SK-N-SH treated with all-trans-retinoic acid at 6 μM for 48 hours (cell line): ENCODE results near the gene C6orf136.

Experiments used
- ATAC-seq: fragments of 200-7000 bp; cut with Tn5 transposase; 3 replicates; pipeline ENCODE4 v1.9.1; 2020; ENCODE audit warnings: mild to moderate bottlenecking, moderate library complexity
- ARNTL ChIP-seq: fragments of 450-650 bp; formaldehyde crosslinking; IDR thresholded peaks from 2 replicates; pipeline ENCODE4 v1.5.0; 2020; ENCODE audit warnings: low read depth, mild to moderate bottlenecking, moderate library complexity, borderline replicate concordance
- BACH2 ChIP-seq: fragments of 250-450 bp; sonication (Bioruptor Pico); IDR thresholded peaks from 2 replicates; pipeline ENCODE4 v1.9.0; 2021; ENCODE audit warnings: mild to moderate bottlenecking, borderline replicate concordance
- CSDC2 ChIP-seq: fragments of 250-450 bp; sonication (Bioruptor Pico); IDR thresholded peaks from 2 replicates; pipeline ENCODE4 v1.5.0; 2020; ENCODE audit warnings: mild to moderate bottlenecking, moderate library complexity
- GLIS3 ChIP-seq: fragments of 250-450 bp; sonication (Bioruptor Pico); IDR thresholded peaks from 2 replicates; pipeline ENCODE4 v1.5.0; 2020; ENCODE audit warnings: mild to moderate bottlenecking, moderate library complexity
- ISL1 ChIP-seq: fragments of 250-450 bp; sonication (Bioruptor Pico); IDR thresholded peaks from 2 replicates; pipeline ENCODE4 v2.1.2; 2022; ENCODE audit warnings: mild to moderate bottlenecking, moderate library complexity
- OSR1 ChIP-seq: fragments of 250-450 bp; sonication (Bioruptor Pico); IDR thresholded peaks from 2 replicates; pipeline ENCODE4 v1.8.0; 2022; ENCODE audit warnings: moderate library complexity, mild to moderate bottlenecking, inconsistent platforms
- PPARA ChIP-seq: fragments of 250-450 bp; sonication (Bioruptor Pico); IDR thresholded peaks from 2 replicates; pipeline ENCODE4 v1.5.0; 2020; ENCODE audit warnings: mild to moderate bottlenecking, borderline replicate concordance
- TCF4 ChIP-seq: fragments of 250-450 bp; sonication (Bioruptor Pico); IDR thresholded peaks from 2 replicates; pipeline ENCODE4 v1.8.0; 2021; ENCODE audit warnings: mild to moderate bottlenecking, moderate library complexity, borderline replicate concordance
- TOX ChIP-seq: fragments of 250-450 bp; sonication (Bioruptor Pico); IDR thresholded peaks from 2 replicates; pipeline ENCODE4 v1.8.0; 2021; ENCODE audit warnings: mild to moderate bottlenecking, moderate library complexity, borderline replicate concordance
- ZC3H10 ChIP-seq: fragments of 250-450 bp; sonication (Bioruptor Pico); IDR thresholded peaks from 2 replicates; pipeline ENCODE4 v1.5.1; 2021; ENCODE audit warnings: mild to moderate bottlenecking, moderate library complexity
- ZFP3 ChIP-seq: fragments of 250-450 bp; sonication (Bioruptor Pico); IDR thresholded peaks from 2 replicates; pipeline ENCODE4 v1.5.0; 2020; ENCODE audit warnings: mild to moderate bottlenecking, moderate library complexity
- ZNF565 ChIP-seq: fragments of 450-650 bp; formaldehyde crosslinking; conservative IDR thresholded peaks from 2 replicates; pipeline ENCODE4 v1.5.0; 2020; ENCODE audit warnings: low read depth, mild to moderate bottlenecking, moderate library complexity
- ZNF70 ChIP-seq: fragments of 450-650 bp; formaldehyde crosslinking; IDR thresholded peaks from 2 replicates; pipeline ENCODE4 v1.5.0; 2020; ENCODE audit warnings: mild to moderate bottlenecking, moderate library complexity
- ZNF8 ChIP-seq: fragments of 450-650 bp; formaldehyde crosslinking; IDR thresholded peaks from 2 replicates; pipeline ENCODE4 v1.5.0; 2020; ENCODE audit warnings: mild to moderate bottlenecking, moderate library complexity
- TF ChIP-seq, protein P1 (sequence below): fragments of 250-450 bp; sonication (Bioruptor Pico); IDR thresholded peaks from 2 replicates; pipeline ENCODE4 v1.8.0; 2020; ENCODE audit warnings: mild to moderate bottlenecking, moderate library complexity, borderline replicate concordance
- TF ChIP-seq, protein P2 (sequence below): fragments of 250-450 bp; sonication (Bioruptor Pico); IDR thresholded peaks from 2 replicates; pipeline ENCODE4 v1.8.0; 2021; ENCODE audit warnings: low read depth, mild to moderate bottlenecking, moderate library complexity, borderline replicate concordance
- TF ChIP-seq, protein P3 (sequence below): fragments of 250-450 bp; sonication (Bioruptor Pico); IDR thresholded peaks from 2 replicates; pipeline ENCODE4 v1.5.0; 2020; ENCODE audit warnings: mild to moderate bottlenecking, moderate library complexity
- TF ChIP-seq, protein P4 (sequence below): fragments of 250-450 bp; sonication (Bioruptor Pico); IDR thresholded peaks from 2 replicates; pipeline ENCODE4 v1.5.1; 2020; ENCODE audit warnings: low read depth, mild to moderate bottlenecking, moderate library complexity

C6orf136 gene

DNA sequence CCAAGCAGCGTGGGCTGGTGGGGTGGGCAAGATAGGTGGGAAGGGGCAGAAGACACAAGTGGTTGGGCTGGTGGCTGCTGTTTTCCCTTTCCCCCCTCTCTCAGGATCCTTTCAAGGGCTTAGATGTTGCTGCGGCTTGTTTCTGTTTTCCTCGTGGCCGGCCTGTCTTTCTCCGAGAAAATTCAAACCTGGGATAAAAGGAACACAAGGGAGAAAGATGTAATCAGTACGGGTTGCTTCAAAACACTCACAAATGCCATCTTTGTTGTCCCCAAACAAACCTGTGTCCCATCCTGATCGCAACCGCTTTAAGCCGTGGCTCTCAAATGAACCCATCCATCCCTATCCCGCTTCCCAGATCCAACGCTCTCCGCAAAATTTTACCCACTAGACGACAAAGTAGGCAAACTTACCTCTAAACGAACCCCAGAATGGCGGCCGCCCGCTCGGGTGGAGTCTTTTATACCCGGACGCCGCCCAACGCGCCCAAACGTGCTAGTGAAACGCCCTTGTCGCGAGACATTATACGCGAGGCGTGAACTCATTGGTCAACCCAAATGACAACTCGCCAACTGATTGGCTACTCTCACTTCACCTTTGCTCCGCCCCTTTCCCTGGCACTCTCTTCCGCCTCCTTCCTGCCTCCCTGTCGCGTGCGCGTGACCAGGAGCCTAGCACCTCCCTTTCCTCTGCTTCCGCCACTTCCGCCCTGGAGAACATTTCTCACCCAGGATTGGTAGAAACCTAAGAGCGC is 29.9 kb upstream of the C6orf136 start, which contains the start of gene PPP1R10 (continued):
- TF ChIP-seq, protein P1, sequence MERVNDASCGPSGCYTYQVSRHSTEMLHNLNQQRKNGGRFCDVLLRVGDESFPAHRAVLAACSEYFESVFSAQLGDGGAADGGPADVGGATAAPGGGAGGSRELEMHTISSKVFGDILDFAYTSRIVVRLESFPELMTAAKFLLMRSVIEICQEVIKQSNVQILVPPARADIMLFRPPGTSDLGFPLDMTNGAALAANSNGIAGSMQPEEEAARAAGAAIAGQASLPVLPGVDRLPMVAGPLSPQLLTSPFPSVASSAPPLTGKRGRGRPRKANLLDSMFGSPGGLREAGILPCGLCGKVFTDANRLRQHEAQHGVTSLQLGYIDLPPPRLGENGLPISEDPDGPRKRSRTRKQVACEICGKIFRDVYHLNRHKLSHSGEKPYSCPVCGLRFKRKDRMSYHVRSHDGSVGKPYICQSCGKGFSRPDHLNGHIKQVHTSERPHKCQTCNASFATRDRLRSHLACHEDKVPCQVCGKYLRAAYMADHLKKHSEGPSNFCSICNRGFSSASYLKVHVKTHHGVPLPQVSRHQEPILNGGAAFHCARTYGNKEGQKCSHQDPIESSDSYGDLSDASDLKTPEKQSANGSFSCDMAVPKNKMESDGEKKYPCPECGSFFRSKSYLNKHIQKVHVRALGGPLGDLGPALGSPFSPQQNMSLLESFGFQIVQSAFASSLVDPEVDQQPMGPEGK (CRISPR knock-in tag), result peak; percentile 93
- TF ChIP-seq CSDC2 (CRISPR knock-in tag) (0 out of 2 replicates have a peak, but pooled peaks have one; percentile 88), TOX (CRISPR knock-in tag) (peak; percentile 94), OSR1 (CRISPR knock-in tag) (no peak), GLIS3 (CRISPR knock-in tag) (peak; percentile 95; the same call in 1 of the 2 replicates), ZNF565 (CRISPR knock-in tag) (no peak), PPARA (CRISPR knock-in tag) (0 out of 2 replicates have a peak, but pooled peaks have one; percentile 50), ZC3H10 (peak; percentile 81), BACH2 (CRISPR knock-in tag) (no peak)
- TF ChIP-seq, protein P2, sequence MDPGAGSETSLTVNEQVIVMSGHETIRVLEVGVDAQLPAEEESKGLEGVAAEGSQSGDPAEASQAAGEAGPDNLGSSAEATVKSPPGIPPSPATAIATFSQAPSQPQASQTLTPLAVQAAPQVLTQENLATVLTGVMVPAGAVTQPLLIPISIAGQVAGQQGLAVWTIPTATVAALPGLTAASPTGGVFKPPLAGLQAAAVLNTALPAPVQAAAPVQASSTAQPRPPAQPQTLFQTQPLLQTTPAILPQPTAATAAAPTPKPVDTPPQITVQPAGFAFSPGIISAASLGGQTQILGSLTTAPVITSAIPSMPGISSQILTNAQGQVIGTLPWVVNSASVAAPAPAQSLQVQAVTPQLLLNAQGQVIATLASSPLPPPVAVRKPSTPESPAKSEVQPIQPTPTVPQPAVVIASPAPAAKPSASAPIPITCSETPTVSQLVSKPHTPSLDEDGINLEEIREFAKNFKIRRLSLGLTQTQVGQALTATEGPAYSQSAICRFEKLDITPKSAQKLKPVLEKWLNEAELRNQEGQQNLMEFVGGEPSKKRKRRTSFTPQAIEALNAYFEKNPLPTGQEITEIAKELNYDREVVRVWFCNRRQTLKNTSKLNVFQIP (CRISPR knock-in tag), result no peak
- TF ChIP-seq, all 23 proteins: peak for 11

DNA sequence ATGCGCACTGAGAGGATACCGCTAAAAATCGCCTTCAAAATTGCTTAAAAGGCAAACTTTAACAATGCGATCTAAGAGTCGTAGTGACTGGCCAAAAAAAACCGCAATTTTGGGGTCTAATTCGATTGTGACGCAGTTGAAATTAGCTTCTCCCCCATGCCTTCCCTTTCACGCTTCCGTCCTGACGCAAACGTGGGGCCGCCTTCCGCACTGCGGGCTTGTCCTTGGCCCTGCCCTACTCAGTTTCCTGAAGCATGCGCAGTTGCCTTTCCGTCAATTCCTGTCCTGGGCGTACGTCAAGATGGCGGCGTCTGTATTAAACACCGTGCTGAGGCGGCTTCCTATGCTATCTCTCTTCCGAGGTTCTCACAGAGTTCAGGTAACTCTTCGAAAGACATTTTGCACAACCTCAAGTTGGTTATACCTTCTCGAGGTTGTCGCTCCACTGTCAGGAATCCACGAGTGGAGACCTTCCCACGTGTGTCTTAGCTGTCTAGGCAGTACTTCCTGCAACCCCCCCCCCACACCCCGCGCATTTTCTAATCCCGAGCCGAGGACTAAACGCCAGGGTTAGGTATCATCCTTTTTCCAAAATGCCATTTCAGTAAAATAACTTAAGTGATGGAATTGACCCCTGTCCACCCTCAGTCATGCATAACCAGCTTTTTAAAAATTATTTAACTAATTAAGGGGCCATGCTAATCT is 29.2 kb upstream of the C6orf136 start, which contains the start of gene MRPS18B:
Gene MRPS18B, plus strand, starts transcription at position 276 of the 705 bp plus-strand sequence. Its CDS starts 26 bp downstream, at position 302.
- ATAC-seq, result peak; percentile 76
- TF ChIP-seq PPARA (CRISPR knock-in tag) (no peak), ZNF8 (0 out of 2 replicates have a peak, but pooled peaks have one; percentile 36), ISL1 (no peak), CSDC2 (CRISPR knock-in tag) (no peak)
- TF ChIP-seq, protein P3, sequence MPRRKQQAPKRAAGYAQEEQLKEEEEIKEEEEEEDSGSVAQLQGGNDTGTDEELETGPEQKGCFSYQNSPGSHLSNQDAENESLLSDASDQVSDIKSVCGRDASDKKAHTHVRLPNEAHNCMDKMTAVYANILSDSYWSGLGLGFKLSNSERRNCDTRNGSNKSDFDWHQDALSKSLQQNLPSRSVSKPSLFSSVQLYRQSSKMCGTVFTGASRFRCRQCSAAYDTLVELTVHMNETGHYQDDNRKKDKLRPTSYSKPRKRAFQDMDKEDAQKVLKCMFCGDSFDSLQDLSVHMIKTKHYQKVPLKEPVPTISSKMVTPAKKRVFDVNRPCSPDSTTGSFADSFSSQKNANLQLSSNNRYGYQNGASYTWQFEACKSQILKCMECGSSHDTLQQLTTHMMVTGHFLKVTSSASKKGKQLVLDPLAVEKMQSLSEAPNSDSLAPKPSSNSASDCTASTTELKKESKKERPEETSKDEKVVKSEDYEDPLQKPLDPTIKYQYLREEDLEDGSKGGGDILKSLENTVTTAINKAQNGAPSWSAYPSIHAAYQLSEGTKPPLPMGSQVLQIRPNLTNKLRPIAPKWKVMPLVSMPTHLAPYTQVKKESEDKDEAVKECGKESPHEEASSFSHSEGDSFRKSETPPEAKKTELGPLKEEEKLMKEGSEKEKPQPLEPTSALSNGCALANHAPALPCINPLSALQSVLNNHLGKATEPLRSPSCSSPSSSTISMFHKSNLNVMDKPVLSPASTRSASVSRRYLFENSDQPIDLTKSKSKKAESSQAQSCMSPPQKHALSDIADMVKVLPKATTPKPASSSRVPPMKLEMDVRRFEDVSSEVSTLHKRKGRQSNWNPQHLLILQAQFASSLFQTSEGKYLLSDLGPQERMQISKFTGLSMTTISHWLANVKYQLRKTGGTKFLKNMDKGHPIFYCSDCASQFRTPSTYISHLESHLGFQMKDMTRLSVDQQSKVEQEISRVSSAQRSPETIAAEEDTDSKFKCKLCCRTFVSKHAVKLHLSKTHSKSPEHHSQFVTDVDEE, result no peak
- TF ChIP-seq, protein P4, sequence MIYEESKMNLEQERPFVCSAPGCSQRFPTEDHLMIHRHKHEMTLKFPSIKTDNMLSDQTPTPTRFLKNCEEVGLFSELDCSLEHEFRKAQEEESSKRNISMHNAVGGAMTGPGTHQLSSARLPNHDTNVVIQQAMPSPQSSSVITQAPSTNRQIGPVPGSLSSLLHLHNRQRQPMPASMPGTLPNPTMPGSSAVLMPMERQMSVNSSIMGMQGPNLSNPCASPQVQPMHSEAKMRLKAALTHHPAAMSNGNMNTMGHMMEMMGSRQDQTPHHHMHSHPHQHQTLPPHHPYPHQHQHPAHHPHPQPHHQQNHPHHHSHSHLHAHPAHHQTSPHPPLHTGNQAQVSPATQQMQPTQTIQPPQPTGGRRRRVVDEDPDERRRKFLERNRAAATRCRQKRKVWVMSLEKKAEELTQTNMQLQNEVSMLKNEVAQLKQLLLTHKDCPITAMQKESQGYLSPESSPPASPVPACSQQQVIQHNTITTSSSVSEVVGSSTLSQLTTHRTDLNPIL, result no peak

DNA sequence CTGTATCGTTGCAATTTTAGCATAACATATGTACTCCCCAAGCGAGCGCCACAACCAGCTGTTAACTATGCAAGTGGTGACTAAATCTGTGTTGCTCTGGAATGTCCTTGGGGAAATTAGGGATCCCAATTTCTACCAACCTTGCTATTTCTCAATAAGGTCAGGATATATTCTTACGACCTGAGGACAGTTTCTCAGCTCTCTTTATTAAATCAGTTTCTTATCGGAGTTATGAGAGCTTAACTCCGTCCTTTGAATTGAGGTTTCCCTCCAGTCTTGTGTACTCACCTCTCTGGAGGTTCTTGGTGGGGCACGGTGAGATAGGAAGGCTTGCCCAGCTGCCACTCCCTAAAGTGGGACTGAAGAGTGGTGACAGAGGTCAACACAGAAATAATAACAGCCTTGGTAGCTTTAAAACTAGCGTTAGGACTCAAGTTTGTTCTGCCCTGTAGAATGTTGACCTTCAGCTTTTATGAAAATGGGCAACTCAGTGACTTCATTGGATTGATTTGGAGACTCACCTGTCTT is 28.6 kb upstream of the C6orf136 start:
- no peak for ATAC-seq

More for the DNA sequence above, 28.6 kb upstream of the C6orf136 start:
- TF ChIP-seq ZNF70 (CRISPR knock-in tag) (no peak), TCF4 (CRISPR knock-in tag) (no peak), ARNTL (CRISPR knock-in tag) (no peak), TOX (CRISPR knock-in tag) (no peak), ZFP3 (CRISPR knock-in tag) (no peak)
- TF ChIP-seq, protein P3, result no peak
- TF ChIP-seq, protein P2 (CRISPR knock-in tag), result no peak
- TF ChIP-seq, protein P4, result no peak
